Neural cell (in vitro differentiated cells): Measurements from ENCODE around the gene MCM9. TPM values are rescaled to one million over a fixed set of nuclear protein-coding genes. Genes with fewer than 3 reads are reported as not detected.

Experiments used
- H2AFZ ChIP-seq: fragments of 200-600, 300-800 bp; sonication (generic), shearing (Covaris generic); 2 replicates; pipeline ENCODE4 v1.6.0; 2014; ENCODE audit warnings: low read depth, mild to moderate bottlenecking, antibody characterized with exemption, low read length, moderate library complexity
- H3F3A ChIP-seq: fragments of 200-600 bp; shearing (Covaris generic); 2 replicates; pipeline ENCODE4 v1.6.1; 2016; ENCODE audit warnings: mild to moderate bottlenecking, moderate library complexity, mixed read lengths, antibody characterized with exemption, low read length; ENCODE audit not compliant: insufficient read depth, poor library complexity, severe bottlenecking
- H3K27ac ChIP-seq: fragments of 200-600, 300-800 bp; sonication (generic), shearing (Covaris generic); 2 replicates; pipeline ENCODE4 v1.5.1; 2014; ENCODE audit warnings: mild to moderate bottlenecking, low read length, moderate library complexity
- H3K27me3 ChIP-seq: fragments of 300-800, 200-600 bp; sonication (generic), shearing (Covaris generic); 2 replicates; pipeline ENCODE4 v1.6.0; 2014; ENCODE audit warnings: mild to moderate bottlenecking, low read depth, low read length, moderate library complexity; ENCODE audit not compliant: insufficient read depth
- H3K36me3 ChIP-seq: fragments of 300-800, 200-600 bp; sonication (generic), shearing (Covaris generic); 2 replicates; pipeline ENCODE4 v1.5.1; 2014; ENCODE audit warnings: mild to moderate bottlenecking, antibody characterized with exemption, low read length, moderate library complexity; ENCODE audit not compliant: insufficient read depth
- H3K4me2 ChIP-seq: fragments of 300-800, 200-600 bp; sonication (generic), shearing (Covaris generic); 2 replicates; pipeline ENCODE4 v1.6.0; 2014; ENCODE audit warnings: mild to moderate bottlenecking, low read length
- H3K4me3 ChIP-seq: fragments of 300-800, 200-600 bp; sonication (generic), shearing (Covaris generic); 2 replicates; pipeline ENCODE4 v1.5.1; 2014; ENCODE audit warnings: mild to moderate bottlenecking, low read length, moderate library complexity
- H3K79me2 ChIP-seq: fragments of 200-600 bp; shearing (Covaris generic); replicated peaks from 2 replicates; pipeline ENCODE4 v1.6.0; 2014; ENCODE audit warnings: mild to moderate bottlenecking, low read length, moderate library complexity; ENCODE audit not compliant: insufficient read depth
- H3K9ac ChIP-seq: fragments of 300-800, 200-600 bp; sonication (generic), shearing (Covaris generic); 2 replicates; pipeline ENCODE4 v1.6.1; 2016; ENCODE audit warnings: mild to moderate bottlenecking, low read length, mixed read lengths
- H3K9me2 ChIP-seq: fragments of 200-600 bp; shearing (Covaris generic); 2 replicates; pipeline ENCODE4 v1.6.1; 2016; ENCODE audit warnings: mild to moderate bottlenecking, low read length, mixed read lengths; ENCODE audit not compliant: insufficient read depth
- H3K9me3 ChIP-seq: fragments of 200-600, 300-800 bp; sonication (generic), shearing (Covaris generic); 2 replicates; pipeline ENCODE4 v1.6.1; 2016; ENCODE audit warnings: mild to moderate bottlenecking, mixed run types, low read length, moderate library complexity, mixed read lengths
- H4K20me1 ChIP-seq: fragments of 200-600 bp; shearing (Covaris generic); 2 replicates; pipeline ENCODE4 v1.6.1; 2016; ENCODE audit warnings: mild to moderate bottlenecking, mixed run types; ENCODE audit not compliant: insufficient read depth
- CTCF ChIP-seq: fragments of 450-650 bp; IDR thresholded peaks from 2 replicates; pipeline ENCODE4 v1.5.1; 2014; ENCODE audit warnings: antibody characterized with exemption, mild to moderate bottlenecking, moderate library complexity; ENCODE audit not compliant: poor library complexity, severe bottlenecking
- EZH2 ChIP-seq: fragments of 200-600, 300-800 bp; shearing (Covaris generic), sonication (generic); IDR thresholded peaks from 2 replicates; pipeline ENCODE4 v1.6.1; 2014; ENCODE audit warnings: antibody characterized with exemption, low read length, borderline replicate concordance, mild to moderate bottlenecking; ENCODE audit not compliant: insufficient read depth, poor library complexity, severe bottlenecking
- RAD21 ChIP-seq: fragments of 450-650 bp; conservative IDR thresholded peaks from 2 replicates; pipeline ENCODE4 v1.6.1; 2014; ENCODE audit warnings: antibody characterized with exemption, mild to moderate bottlenecking, moderate library complexity
- REST ChIP-seq: IDR thresholded peaks from 2 replicates; pipeline ENCODE4 v1.6.1; 2012; ENCODE audit warnings: borderline replicate concordance
- SMC3 ChIP-seq: fragments of 450-650 bp; conservative IDR thresholded peaks from 2 replicates; pipeline ENCODE4 v1.6.1; 2014; ENCODE audit warnings: antibody characterized with exemption, mild to moderate bottlenecking, moderate library complexity; ENCODE audit not compliant: poor library complexity
- TAF1 ChIP-seq: IDR thresholded peaks from 2 replicates; pipeline ENCODE4 v1.6.1; 2012; ENCODE audit warnings: low read depth
- polyA plus RNA-seq: library from polyadenylated mRNA; depleted of rRNA; stranded (reverse); fragments of >200 nt; gene quantifications from 2 replicates; pipeline ENCODE4 v1.2.3, GENCODE V29; 2014

The MCM9 gene
- polyA plus RNA-seq, 1 donor from 2014 or later: 7.8 TPM

- Histone ChIP-seq H3K79me2 (no peaks in the 10 kb centered on the region), H2AFZ (no peak overlapping the region), H3K4me3 (no peak overlapping the region), H3K9me3 (no peaks in the 10 kb centered on the region), H3K36me3 (no peaks in the 10 kb centered on the region), H3K9me2 (no peaks in the 10 kb centered on the region), H3K9ac (no peak overlapping the region), H3K4me2 (no peak overlapping the region), H3K27ac (no peak overlapping the region), H4K20me1 (no peaks in the 10 kb centered on the region), H3K27me3 (no peaks in the 10 kb centered on the region), H3F3A (no peaks in the 10 kb centered on the region)
- TF ChIP-seq TAF1 (no peak), RAD21 (no peak), CTCF (no peak), REST (no peak)
These were observed 72.5 kb downstream of the MCM9 start for GRCh38 chr6:118862443-118862842.

GRCh38 chr6:118860880-118861279, 74.1 kb downstream of the MCM9 start:
- H3K27me3 ChIP-seq: no peaks in the 10 kb centered on the region
- no peaks in the 10 kb centered on the region for H3F3A ChIP-seq
- no peaks in the 10 kb centered on the region for H3K9me3 ChIP-seq
- no peak for TF ChIP-seq TAF1
- TF ChIP-seq REST: no peak
- TF ChIP-seq RAD21: no peak
- no peak for TF ChIP-seq SMC3
- no peak for TF ChIP-seq CTCF
- TF ChIP-seq EZH2: no peak
- no peaks in the 10 kb centered on the region for H3K79me2 ChIP-seq
- H3K4me3 ChIP-seq: no peak overlapping the region
- no peaks in the 10 kb centered on the region for H3K36me3 ChIP-seq
- no peaks in the 10 kb centered on the region for H3K9me2 ChIP-seq
- no peaks in the 10 kb centered on the region for H4K20me1 ChIP-seq
- H2AFZ ChIP-seq: no peak overlapping the region
- H3K4me2 ChIP-seq: no peak overlapping the region
- H3K27ac ChIP-seq: no peak overlapping the region
- H3K9ac ChIP-seq: no peak overlapping the region
